ENCODE results near the gene WNK1.

Gene WNK1

GRCh38 chr12:800401-800800 is 48.0 kb downstream of the WNK1 start:
- DNase-seq (ENCODE audit: extremely low read depth, low read depth) = no peak
- TF ChIP-seq CTCF (IDR thresholded peaks at IDR 0.05; ENCODE audit: low read depth, low read length) = no peak

GRCh38 chr12:802242-803120 is 50.1 kb downstream of the WNK1 start:
- TF ChIP-seq CTCF (IDR thresholded peaks at IDR 0.05; ENCODE audit: low read depth, low read length) = no peak
- no peak for DNase-seq (ENCODE audit: extremely low read depth, low read depth)

GRCh38 chr12:805022-805632 is 52.7 kb downstream of the WNK1 start:
- no peak for TF ChIP-seq CTCF (IDR thresholded peaks at IDR 0.05; ENCODE audit: low read depth, low read length)
- no peak for DNase-seq (ENCODE audit: extremely low read depth, low read depth)

- TF ChIP-seq CTCF (IDR thresholded peaks at IDR 0.05; ENCODE audit: low read depth, low read length) = no peak
- DNase-seq (ENCODE audit: extremely low read depth, low read depth) = no peak
These were observed 53.9 kb downstream of the WNK1 start for GRCh38 chr12:806200-806791.

GRCh38 chr12:807041-807735 is 54.8 kb downstream of the WNK1 start:
- no peak for TF ChIP-seq CTCF (IDR thresholded peaks at IDR 0.05; ENCODE audit: low read depth, low read length)
- no peak for DNase-seq (ENCODE audit: extremely low read depth, low read depth)

- no peak for TF ChIP-seq CTCF (IDR thresholded peaks at IDR 0.05; ENCODE audit: low read depth, low read length)
These were observed 57.7 kb downstream of the WNK1 start for GRCh38 chr12:810116-810515.

More at GRCh38 chr12:810116-810515, 57.7 kb downstream of the WNK1 start:
- DNase-seq (ENCODE audit: extremely low read depth, low read depth) = no peak

Measured in AG09319 (cell line).